DND-41 (cell line): ENCODE measurements around the gene PPP3CB.

Source experiments
- EZH2 ChIP-seq: IDR thresholded peaks from 3 replicates; pipeline ENCODE4 v1.6.1; 2012; ENCODE audit warnings: borderline replicate concordance, low read depth, mild to moderate bottlenecking, moderate library complexity, low read length, inconsistent platforms; ENCODE audit not compliant: severe bottlenecking
- TF ChIP-seq, protein P1 (sequence below): IDR thresholded peaks from 2 replicates; pipeline ENCODE4 v1.5.1; 2012; ENCODE audit warnings: borderline replicate concordance, low read length, moderate library complexity, mild to moderate bottlenecking; ENCODE audit not compliant: poor library complexity, severe bottlenecking; ENCODE audit errors: extremely low read depth

DNA sequence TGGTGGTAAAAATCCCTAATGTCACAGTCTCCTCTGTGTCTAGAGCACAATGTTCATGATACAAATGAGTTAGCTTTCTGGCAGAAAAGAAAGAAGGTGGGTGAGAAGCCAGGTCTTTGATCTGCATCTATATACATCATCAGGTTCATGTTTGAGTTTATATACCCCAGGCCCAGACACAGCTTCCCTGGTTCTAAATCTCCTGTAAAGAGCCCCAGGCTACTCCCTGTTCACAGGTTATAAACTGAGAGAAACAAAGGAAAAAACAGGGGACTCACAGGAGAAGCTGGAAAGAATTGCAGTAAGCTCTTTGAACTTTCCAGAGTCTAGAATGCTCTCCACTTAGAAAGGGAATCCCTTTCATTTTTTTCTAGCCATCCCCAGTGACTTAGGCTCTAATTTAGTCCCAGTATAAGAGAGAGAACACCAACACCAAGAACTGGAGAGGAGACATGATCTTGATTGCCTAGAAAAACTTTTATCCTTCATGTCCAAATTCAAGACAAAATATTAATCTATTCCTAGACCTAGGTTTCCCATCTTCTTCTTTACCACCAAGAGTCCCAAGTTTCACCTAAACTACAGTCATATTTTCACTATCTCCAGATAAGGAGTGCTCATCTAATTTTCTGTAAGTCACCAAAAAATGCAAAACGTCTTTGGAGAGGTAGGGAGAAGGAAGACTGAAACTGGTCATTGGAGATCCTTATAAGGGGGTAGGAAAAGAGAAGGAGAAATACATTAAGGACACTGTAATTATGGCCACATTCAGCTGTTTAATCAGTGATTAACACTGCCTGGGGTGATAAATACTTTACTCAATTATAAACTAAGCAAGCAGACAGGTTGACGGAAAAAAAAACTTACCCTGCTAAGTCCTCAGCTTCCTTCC lies 62.9 kb downstream of the PPP3CB start:
- TF ChIP-seq, protein P1, sequence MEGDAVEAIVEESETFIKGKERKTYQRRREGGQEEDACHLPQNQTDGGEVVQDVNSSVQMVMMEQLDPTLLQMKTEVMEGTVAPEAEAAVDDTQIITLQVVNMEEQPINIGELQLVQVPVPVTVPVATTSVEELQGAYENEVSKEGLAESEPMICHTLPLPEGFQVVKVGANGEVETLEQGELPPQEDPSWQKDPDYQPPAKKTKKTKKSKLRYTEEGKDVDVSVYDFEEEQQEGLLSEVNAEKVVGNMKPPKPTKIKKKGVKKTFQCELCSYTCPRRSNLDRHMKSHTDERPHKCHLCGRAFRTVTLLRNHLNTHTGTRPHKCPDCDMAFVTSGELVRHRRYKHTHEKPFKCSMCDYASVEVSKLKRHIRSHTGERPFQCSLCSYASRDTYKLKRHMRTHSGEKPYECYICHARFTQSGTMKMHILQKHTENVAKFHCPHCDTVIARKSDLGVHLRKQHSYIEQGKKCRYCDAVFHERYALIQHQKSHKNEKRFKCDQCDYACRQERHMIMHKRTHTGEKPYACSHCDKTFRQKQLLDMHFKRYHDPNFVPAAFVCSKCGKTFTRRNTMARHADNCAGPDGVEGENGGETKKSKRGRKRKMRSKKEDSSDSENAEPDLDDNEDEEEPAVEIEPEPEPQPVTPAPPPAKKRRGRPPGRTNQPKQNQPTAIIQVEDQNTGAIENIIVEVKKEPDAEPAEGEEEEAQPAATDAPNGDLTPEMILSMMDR = no peak
- TF ChIP-seq EZH2 = no peak
